GM18870 (cell line): ENCODE measurements around the gene CHST11.

Experiments used
- ATAC-seq: cut with Tn5 transposase; IDR thresholded peaks from one replicate; pipeline ENCODE4 v1.9.1; 2021; ENCODE audit warnings: moderate library complexity; ENCODE audit not compliant: unreplicated experiment

Gene CHST11

GRCh38 chr12:104501660-104502059, 44.9 kb downstream of the CHST11 start:
- ATAC-seq, result no peak

DNA sequence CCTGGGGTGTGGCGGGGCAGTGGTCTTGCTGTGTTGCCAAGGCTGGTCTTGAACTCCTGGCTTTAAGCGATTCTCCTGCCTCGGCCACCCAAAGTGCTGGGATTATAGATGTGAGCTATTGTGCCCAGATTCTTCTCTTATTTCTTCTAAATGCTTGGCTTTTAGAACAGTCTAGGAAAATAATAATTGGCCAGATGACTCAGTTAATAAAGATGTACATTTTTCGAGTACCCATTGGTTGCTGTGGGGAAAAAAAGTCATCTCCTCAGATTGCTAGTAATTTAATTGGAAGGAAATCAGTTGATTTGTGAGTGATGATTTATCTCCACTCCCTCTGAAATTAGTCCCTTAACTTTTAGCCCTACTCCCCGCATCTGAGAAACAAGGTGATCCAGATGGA, 45.5 kb downstream of the CHST11 start:
- no peak for ATAC-seq

- ATAC-seq, result no peak
Observed at GRCh38 chr12:104502638-104503037, 45.9 kb downstream of the CHST11 start.

DNA sequence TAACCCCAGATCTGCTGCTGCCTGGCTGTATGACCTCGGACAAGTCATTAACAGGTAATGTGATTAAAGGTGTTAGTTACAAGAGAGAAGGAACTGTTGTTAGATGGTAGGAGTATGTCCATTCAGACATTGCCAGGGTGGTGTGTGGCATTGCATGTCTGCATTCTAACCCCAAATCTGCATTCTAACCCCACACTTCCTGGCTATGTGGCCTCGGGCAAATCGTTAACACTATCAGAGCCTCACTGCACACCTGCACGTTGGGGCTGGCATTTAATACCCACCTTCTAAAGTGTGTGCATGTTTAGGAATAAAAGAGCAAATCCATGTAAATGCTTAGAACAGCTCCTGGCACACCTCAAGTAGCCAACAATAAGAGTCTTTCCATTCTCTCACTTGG, 46.4 kb downstream of the CHST11 start:
- ATAC-seq, result no peak

GRCh38 chr12:104504146-104504545, 47.4 kb downstream of the CHST11 start:
- ATAC-seq, result no peak

GRCh38 chr12:104505095-104505818, 48.5 kb downstream of the CHST11 start:
- peak; percentile 84 for ATAC-seq

DNA sequence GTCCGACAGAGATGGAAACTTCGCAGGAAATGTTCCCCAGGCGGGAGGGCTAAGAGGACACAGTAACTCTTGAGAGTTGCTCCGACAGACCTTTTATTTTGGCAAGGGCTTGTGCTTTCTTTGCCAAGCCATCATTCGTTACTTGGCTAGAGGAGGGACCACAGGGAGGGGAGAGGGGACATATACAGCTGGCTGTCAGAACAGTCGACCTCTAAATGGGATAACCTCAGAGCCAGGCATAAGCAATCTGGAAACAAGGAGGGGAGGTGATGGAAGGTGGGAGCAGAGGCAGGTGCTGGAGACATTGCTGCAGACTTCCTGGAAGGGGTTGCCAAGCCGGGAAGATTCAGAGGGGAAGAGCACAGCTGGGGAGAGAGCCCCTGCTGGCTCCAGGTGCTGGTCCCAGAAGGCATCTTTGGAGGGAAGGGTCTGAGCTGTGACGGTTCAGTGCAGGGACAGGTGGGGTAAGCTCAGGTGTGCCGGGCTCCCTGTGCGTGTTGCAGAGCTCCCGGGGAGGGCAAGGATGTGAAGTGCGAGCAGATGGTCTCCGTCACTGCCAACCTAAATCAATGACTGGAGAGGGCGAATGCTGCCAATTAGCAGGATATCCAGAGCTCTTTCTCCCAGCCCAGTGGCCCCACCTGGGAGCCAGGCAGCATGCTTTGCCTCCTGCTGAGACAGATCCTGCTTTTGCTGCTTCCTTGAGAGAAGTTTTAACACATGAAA, 50.1 kb downstream of the CHST11 start:
- no peak for ATAC-seq

- no peak for ATAC-seq
Observed at GRCh38 chr12:104507672-104508071, 50.9 kb downstream of the CHST11 start.

DNA sequence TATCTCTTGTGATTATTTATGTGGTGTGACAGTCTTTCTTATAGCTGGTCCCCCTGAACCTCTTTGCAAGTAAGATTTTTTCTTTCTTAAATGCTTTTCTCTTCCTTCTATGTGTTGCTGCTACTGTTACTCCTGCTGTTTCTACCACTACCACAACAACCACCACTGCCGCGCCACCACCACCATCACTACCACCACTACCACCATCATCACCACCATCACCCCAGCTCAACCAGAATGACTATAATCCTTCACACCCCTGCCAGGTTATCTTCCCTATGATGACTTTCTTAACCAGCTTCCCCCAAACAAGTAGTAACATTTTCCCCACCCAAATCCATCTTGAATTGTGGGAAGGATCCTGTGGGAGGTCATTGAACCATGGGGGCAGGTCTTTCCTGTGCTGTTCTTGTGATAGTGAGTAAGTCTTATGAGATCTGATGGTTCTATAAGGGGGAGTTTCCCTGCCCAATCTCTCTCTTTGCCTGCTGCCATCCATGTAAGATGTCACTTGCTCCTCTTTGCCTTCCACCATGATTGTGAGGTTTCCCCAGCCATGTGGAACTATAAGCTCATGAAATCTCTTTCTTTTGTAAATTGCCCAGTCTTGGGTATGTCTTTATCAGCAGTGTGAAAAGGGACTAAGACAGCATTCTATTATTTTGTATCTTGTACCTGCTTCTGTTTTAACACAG, 52.2 kb downstream of the CHST11 start:
- no peak for ATAC-seq

DNA sequence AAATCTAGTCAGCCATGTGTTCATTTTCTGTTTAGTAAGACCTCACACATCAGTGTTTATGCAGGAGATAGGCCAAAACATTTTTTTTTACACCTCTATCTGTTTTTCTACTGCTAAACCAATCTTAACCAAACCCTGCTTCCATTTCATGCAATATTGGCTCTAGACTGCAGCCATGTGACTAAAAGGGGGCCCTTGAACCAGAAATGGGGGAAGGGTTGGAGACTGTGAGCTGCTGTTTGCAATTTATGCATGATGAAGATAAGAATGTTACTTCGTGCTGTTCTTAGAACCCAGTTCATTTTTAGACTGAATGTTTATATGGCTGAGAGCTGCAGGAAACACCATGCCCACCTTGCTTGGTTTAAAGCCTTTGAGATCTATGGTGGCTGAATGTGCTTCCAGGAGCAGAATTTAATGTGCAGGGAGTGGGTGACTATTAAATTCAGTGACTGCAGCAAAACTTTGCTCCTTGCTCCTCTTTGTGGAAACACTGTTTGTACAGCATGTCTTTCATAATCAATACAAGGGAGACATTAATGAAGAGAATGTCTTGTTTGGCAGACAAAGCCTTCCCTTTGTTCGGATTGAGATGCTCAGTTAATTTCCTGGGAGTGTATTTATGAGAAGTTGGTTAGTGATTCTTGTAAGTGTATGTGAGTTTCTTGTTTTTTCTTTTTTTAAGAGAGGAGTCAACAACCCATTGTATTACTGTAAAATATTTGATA, 53.6 kb downstream of the CHST11 start:
- ATAC-seq, result no peak

GRCh38 chr12:104510873-104511440, 54.2 kb downstream of the CHST11 start:
- no peak for ATAC-seq

- no peak for ATAC-seq
Observed at GRCh38 chr12:104513681-104514080, 56.9 kb downstream of the CHST11 start.

- no peak for ATAC-seq
Observed at GRCh38 chr12:104514092-104514810, 57.5 kb downstream of the CHST11 start.

DNA sequence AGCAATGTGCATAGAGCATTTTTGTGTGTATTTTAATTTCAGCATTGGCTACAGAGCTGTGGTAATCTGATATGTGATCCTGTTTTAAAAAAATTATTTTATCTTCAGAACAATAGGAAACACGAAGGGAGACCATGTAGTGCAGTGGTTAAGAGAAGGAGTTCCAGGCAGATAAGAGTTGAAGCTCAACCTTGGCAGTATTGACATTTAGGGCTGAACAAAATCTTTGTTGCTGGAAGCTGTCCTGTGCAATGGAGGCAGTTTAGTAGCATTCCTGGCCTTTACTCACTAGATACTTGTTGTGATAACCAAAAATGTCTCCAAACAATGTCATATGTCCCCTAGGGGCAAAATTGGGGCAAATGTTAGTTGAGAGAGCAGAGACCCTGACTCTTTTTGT, 59.2 kb downstream of the CHST11 start:
- ATAC-seq, result no peak

- no peak for ATAC-seq
Observed at GRCh38 chr12:104516821-104517220, 60.1 kb downstream of the CHST11 start.

GRCh38 chr12:104517880-104518279, 61.1 kb downstream of the CHST11 start:
- no peak for ATAC-seq

- ATAC-seq, result peak; percentile 33
Observed at GRCh38 chr12:104519190-104520019, 62.7 kb downstream of the CHST11 start.

GRCh38 chr12:104520242-104520900, 63.6 kb downstream of the CHST11 start:
- ATAC-seq, result peak; percentile 48

- ATAC-seq, result no peak
Observed at GRCh38 chr12:104521731-104522130, 65.0 kb downstream of the CHST11 start.
